ENCODE measurements around the gene PRKCE.

- peak in 2 of 4 experiments; percentile 8 to 30 for TF ChIP-seq CTCF (IDR thresholded peaks at IDR 0.05)
- TF ChIP-seq POLR2A (IDR thresholded peaks at IDR 0.05) = no peak
- TF ChIP-seq POLR2AphosphoS5 (IDR thresholded peaks at IDR 0.05) = no peak
- TF ChIP-seq EP300 (IDR thresholded peaks at IDR 0.05) = no peak
Measured at GRCh38 chr2:45614330-45614729, 37.1 kb upstream of the PRKCE start.
